Fibroblast of skin of left quadriceps (primary cell): ENCODE data around the gene LY9.

Source experiments
- DNase-seq, 2 experiments: peaks; one replicate each; pipeline ENCODE4 v3.0.0-alpha.2; 2013; ENCODE audit warnings: low read depth in 2 of 2

Gene LY9

DNA sequence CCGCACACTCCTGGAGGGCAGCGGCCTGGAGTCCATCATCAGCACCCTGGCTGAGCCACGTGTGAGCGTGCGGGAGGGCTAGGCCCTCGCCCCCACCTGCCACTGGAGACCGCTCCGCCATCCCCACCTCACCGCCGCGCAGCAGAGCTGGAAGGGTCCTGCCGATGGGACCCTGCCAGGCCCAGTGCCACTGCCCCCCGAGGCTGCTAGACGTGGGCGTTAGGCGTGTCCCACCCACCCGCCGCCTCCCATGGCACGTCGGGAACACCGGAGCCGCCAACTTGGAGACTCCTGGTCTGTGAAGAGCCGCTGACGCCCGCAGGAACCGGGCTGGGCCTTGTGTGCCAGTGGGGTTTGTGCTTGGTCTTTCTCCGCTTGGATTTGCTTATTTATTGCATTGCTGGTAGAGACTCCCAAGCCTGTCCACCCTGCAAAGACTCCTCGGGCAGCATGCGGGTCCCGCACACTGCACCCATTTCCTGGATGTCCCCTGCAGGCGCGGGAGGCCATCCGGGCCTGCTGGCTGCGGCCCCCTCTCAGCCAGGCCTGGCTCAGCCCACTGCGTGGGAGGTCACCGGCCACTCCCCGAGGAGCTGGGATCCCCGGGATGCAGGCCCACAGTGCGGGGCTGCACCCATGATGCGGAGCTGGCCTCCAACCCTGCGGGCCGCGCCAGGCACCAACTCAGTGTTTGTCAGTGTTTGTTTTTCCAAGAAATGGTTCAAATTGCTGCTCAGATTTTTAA lies 6.0 kb downstream of the LY9 start:
- no peak for DNase-seq

- DNase-seq = no peak
Measured at GRCh38 chr1:160806109-160806665, 10.2 kb downstream of the LY9 start.

DNA sequence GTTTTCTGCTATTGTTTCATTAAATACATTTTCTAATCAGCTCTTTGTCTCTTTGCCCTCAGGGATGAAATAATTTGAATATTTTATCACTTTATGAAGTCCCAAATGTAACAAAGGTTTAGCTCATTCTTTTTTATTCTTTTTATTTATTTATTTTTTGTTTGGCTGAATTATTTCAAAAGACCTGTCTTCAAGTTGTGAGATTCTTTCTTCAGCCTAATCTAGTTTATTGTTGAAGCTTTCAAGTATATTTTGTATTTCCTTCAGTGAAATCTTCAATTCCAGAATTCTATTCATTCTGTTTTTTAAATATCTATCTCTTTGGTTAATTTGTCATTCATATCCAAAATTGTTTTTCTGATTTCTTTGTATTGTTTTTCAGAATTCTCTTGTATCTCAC lies 10.8 kb downstream of the LY9 start:
- DNase-seq = no peak

GRCh38 chr1:160807247-160807646 lies 11.3 kb downstream of the LY9 start:
- DNase-seq = no peak

DNA sequence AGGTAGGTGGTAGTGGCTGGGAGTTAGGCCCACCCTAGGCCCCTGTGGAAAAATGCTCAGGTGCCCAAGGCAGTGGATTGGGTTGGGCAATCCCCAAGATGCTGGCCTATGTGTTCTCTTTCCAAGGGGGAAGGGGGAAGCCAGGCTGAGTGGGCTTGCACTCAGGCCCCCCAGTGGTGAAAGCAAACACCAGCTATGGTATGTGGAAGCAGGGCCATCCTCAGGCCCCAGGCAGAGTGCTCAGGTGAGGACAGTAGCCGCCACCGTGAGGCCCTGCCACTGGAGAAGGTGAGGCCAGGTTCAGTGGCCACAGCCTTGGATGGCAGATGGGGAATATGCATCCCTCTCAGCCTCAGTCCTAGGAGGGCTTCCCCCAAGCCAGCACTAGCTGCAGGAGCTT lies 11.8 kb downstream of the LY9 start:
- no peak for DNase-seq

- no peak for DNase-seq
Measured at GRCh38 chr1:160808289-160808688, 12.3 kb downstream of the LY9 start.

DNA sequence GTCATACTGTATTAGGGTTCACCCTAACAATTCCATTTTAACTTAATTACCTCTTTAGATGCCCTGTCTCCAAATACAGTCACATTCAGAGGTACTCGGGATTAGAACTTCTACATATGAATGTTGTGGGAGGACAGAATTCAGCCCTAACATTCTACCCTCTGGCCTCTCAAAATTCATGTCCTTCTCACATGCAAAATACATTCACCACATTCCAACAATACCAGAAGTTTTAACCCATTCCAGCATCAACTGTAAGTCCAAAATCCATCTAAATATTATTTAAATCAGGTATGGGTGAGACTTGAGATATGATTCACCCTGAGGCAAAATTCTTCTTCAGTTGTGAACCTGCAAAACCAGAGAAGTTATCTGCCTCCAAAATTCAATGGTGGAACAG lies 14.5 kb downstream of the LY9 start:
- DNase-seq = no peak

- DNase-seq = no peak
Measured at GRCh38 chr1:160811147-160811546, 15.2 kb downstream of the LY9 start.

DNA sequence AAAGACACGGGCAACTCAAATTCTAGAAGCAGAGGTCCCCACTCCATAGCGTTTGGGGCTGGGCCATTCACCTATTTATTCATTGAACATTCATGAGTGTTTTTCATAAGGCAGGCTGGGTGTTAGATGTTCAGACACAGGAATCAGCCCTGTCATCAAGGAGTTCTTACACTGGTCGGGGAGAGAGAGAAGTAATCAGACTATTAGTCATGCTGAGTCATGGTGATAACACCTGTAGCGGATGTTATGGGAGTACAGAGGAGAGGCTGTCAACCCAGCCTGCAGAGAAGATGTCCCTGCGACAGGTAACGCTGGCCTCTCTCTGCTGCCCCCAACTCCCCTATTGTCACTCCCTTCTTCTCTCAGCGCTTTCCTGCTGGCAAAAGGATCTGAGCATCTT lies 17.2 kb downstream of the LY9 start:
- no peak for DNase-seq

GRCh38 chr1:160814316-160814715 lies 18.3 kb downstream of the LY9 start:
- no peak for DNase-seq

GRCh38 chr1:160814856-160815255 lies 18.9 kb downstream of the LY9 start:
- no peak for DNase-seq

GRCh38 chr1:160818207-160818937 lies 22.4 kb downstream of the LY9 start:
- DNase-seq = no peak

- no peak for DNase-seq
Measured at GRCh38 chr1:160819186-160819585, 23.2 kb downstream of the LY9 start.

DNA sequence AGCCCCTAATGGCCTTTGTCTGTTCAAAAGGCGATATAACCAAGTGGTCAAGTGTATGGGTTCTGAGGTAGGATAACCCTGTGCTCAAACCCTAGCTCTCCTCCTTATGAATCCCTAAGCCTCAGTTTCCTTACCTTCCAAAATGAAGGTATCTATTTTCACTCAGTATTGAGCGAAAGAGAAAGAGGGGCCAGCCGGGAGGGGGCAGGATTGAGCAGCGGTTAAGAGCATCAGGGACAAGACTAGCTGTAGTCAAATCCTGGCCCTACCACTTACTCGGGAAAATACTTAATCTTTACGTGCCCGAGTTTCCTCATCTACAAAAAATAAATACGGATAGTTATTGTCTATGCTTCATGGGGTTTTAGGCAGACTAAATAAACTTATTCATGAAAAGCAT lies 25.7 kb downstream of the LY9 start:
- DNase-seq = no peak

DNA sequence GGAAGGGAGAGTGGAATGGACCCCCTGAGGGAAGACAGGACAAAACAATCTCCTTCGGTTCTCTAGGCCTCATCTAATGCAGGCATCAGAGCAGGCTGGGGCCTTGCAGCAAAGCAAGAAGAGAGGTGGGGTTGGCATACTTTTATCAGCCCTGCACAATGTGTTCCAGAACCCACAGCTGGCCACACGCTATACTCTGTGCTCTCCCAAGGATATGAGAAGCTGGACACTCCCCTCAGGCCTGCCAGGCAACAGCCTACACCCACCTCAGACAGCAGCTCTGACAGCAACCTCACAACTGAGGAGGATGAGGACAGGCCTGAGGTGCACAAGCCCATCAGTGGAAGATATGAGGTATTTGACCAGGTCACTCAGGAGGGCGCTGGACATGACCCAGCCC lies 27.3 kb downstream of the LY9 start:
- no peak for DNase-seq

- DNase-seq = no peak
Measured at GRCh38 chr1:160826546-160826945, 30.6 kb downstream of the LY9 start.

- DNase-seq = no peak
Measured at GRCh38 chr1:160827418-160827817, 31.4 kb downstream of the LY9 start.

DNA sequence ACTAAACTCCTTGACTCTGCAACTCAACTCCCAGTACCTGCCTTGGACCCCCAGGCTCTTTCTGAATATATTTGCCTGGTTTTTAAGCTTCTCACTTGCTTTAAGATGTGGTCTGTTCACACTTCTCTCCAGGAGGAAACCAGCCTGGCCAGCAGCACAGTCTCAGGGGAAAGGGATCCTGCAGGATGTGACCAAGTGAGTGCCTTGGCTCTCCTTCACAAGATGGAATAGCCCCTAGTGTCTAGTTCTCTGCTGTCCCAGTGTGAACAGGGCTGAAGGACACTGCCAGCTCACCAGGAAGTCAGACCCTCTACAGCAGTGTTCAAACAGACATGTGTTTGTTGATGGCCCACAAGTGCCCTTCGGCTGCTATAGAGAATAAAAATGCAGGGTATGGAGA lies 33.8 kb downstream of the LY9 start:
- DNase-seq = no peak

DNA sequence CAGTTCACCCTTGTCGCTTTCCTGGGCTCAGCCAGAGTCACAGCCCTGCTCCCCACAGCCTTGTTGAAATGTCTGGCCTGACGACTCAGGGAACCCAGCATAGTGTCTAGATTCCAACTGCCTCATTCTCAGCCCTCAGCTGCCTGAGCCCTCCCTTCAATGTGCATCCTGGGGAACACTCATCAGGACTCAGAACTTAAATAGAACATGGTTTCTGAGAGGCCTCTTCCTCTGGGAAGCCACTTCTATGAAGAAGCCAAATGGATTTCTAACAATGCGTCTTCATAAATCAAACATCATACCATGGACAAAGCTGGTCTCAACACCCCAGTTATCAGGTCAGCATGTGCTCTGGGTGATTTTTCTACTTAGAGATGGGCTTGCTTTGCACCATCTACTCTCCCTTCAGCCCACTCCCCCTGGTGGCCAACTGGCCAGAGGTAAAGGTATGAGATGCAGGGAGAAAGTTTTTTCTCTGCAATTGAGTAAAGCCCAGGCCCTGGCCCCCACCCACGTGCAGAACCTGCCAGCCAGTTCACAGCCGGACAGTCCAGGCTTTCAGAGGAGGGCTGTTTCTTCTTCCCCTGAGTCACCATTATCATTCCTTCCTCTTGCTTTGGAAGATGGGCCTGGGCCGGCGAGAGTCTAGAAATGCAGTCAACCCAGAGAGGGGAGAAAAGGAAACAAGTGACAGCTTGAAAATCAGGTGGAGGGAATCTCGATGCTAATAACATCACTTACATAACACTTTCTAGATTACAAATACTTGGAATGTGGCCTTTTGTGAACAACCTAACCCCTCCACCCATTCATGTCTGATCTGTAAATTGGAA lies 34.6 kb downstream of the LY9 start:
- no peak for DNase-seq

DNA sequence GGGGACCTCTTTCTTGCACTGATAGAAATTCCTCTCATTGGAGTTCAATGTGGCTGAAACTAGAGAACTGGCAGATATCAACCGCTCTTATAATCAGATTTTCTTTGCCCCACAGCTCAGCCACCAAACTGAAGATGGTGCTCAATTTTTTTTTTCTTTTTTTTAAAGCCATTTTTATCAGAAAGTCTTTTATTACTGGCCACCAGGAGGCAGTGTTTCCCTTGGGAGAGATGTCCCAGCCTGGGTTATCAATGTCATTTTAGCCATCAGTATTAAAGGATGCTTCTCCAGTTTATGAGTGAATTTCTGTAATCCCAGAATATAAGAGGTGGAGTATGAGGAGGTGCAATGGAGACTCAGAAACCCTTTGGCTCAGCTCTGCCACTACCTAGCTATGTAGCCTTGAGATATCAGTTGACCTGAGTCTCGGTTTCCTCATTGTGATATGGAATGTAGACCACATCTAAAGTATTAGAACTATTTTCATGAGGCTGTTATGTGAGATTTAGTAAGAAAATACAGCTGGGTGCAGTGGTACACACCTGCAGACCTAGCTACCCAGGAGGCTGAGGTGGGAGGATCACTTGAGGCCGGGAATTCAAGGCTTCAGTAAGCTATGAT lies 39.1 kb downstream of the LY9 start:
- DNase-seq = no peak

DNA sequence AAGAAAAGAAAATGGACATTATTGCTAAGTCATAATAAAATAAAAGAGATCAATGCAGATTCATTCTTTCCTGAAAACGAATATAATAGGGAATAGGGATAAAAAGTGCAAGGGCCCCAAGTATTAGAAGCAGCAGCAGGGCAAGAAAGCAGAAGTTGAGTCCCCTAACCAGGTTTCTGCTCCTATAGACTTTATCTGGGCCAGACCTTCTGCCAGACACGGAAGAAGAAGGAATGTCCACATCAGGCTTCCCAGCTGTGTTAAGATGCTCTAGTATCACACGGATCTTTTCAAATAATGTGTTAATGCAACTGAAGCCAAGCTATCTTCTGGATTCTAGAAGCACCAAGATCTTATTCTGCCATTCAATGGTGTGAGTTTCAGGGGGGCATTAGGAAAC lies 39.8 kb downstream of the LY9 start:
- DNase-seq = no peak

- no peak for DNase-seq
Measured at GRCh38 chr1:160836561-160836960, 40.6 kb downstream of the LY9 start.
